ENCODE measurements around the gene TMEM121. TPM values are rescaled to one million over a fixed set of nuclear protein-coding genes. Genes with fewer than 3 reads are reported as not detected.
"Not testable (repeated sequence)": the region's sequence is repeated elsewhere in the genome, so short reads cannot be mapped to it uniquely, and the experiment has no call there.

Gene TMEM121
- total RNA-seq, 1 experiment from 2014 or later, result not detected

GRCh38 chr14:105561345-105561744 lies 35.0 kb downstream of the TMEM121 start:
- H3K27ac Mint-ChIP-seq (ENCODE audit: unreplicated experiment); H3K9me3 Mint-ChIP-seq (ENCODE audit: unreplicated experiment); CTCF ChIA-PET; DNase-seq; intact Hi-C loops (cut with micrococcal nuclease; ENCODE audit: unreplicated experiment); POLR2A ChIA-PET; H3K27me3 ChIP-seq (replicated peaks; ENCODE audit: control insufficient read depth, insufficient read depth, low read length); H3K4me1 Mint-ChIP-seq (ENCODE audit: low read depth, unreplicated experiment); H3K36me3 ChIP-seq (ENCODE audit: control insufficient read depth, insufficient read depth, low read length); H3K4me1 ChIP-seq; H3K36me3 Mint-ChIP-seq (ENCODE audit: insufficient read depth, unreplicated experiment); H3K9me3 ChIP-seq; H3K4me3 Mint-ChIP-seq (ENCODE audit: unreplicated experiment); H3K27me3 Mint-ChIP-seq (ENCODE audit: insufficient read depth, unreplicated experiment); H3K4me3 ChIP-seq (ENCODE audit: low read depth, low read length); BruUV-seq (replicated peaks): not testable (repeated sequence)

- CTCF ChIA-PET, result no interaction called here
- intact Hi-C loops (cut with micrococcal nuclease; ENCODE audit: unreplicated experiment), result no loop called here
These were observed 36.4 kb downstream of the TMEM121 start for GRCh38 chr14:105562713-105563346.

GRCh38 chr14:105563347-105563737 lies 37.0 kb downstream of the TMEM121 start:
- Mint-ChIP-seq H3K4me3 (ENCODE audit: unreplicated experiment) (no peak overlapping the region), H3K4me1 (ENCODE audit: low read depth, unreplicated experiment) (no peaks in the 10 kb centered on the region), H3K27me3 (ENCODE audit: insufficient read depth, unreplicated experiment) (no peaks in the 10 kb centered on the region), H3K27ac (ENCODE audit: unreplicated experiment) (no peak overlapping the region), H3K36me3 (ENCODE audit: insufficient read depth, unreplicated experiment) (no peaks in the 10 kb centered on the region), H3K9me3 (ENCODE audit: unreplicated experiment) (peaks cover 8% of the 10 kb centered on the region)
- POLR2A ChIA-PET, result no interaction called here
- no TSS peak for BruUV-seq (replicated peaks)
- no peak for DNase-seq
- H3K4me1 ChIP-seq, result no peaks in the 10 kb centered on the region
- H3K9me3 ChIP-seq, result no peaks in the 10 kb centered on the region
- H3K4me3 ChIP-seq (ENCODE audit: low read depth, low read length), result no peak overlapping the region
- CTCF ChIA-PET, result no interaction called here
- H3K27me3 ChIP-seq (replicated peaks; ENCODE audit: control insufficient read depth, insufficient read depth, low read length), result no peaks in the 10 kb centered on the region
- no peak for TF ChIP-seq CTCF (IDR thresholded peaks at IDR 0.05; ENCODE audit: insufficient read depth in 1 of 2, low read depth in 1 of 2, low read length in 1 of 2, severe bottlenecking in 1 of 2, unreplicated experiment in 1 of 2)
- no peaks in the 10 kb centered on the region for H3K36me3 ChIP-seq (ENCODE audit: control insufficient read depth, insufficient read depth, low read length)
- intact Hi-C loops (cut with micrococcal nuclease; ENCODE audit: unreplicated experiment), result no loop called here

More at GRCh38 chr14:105562713-105563346, 36.4 kb downstream of the TMEM121 start:
- Histone ChIP-seq H3K4me3 (ENCODE audit: low read depth, low read length) (no peak overlapping the region), H3K9me3 (no peaks in the 10 kb centered on the region), H3K27me3 (replicated peaks; ENCODE audit: control insufficient read depth, insufficient read depth, low read length) (no peaks in the 10 kb centered on the region), H3K4me1 (no peaks in the 10 kb centered on the region), H3K36me3 (ENCODE audit: control insufficient read depth, insufficient read depth, low read length) (no peaks in the 10 kb centered on the region)
- BruUV-seq (replicated peaks), result no TSS peak
- no peaks in the 10 kb centered on the region for H3K27me3 Mint-ChIP-seq (ENCODE audit: insufficient read depth, unreplicated experiment)
- POLR2A ChIA-PET, result no interaction called here
- TF ChIP-seq CTCF (IDR thresholded peaks at IDR 0.05; ENCODE audit: insufficient read depth in 1 of 2, low read depth in 1 of 2, low read length in 1 of 2, severe bottlenecking in 1 of 2, unreplicated experiment in 1 of 2), result no peak
- H3K4me3 Mint-ChIP-seq (ENCODE audit: unreplicated experiment), result no peak overlapping the region
- H3K27ac Mint-ChIP-seq (ENCODE audit: unreplicated experiment), result no peak overlapping the region
- no peaks in the 10 kb centered on the region for H3K4me1 Mint-ChIP-seq (ENCODE audit: low read depth, unreplicated experiment)
- H3K9me3 Mint-ChIP-seq (ENCODE audit: unreplicated experiment), result peaks cover 8% of the 10 kb centered on the region
- no peak for DNase-seq
- H3K36me3 Mint-ChIP-seq (ENCODE audit: insufficient read depth, unreplicated experiment), result no peaks in the 10 kb centered on the region

- H3K27me3 ChIP-seq (replicated peaks; ENCODE audit: control insufficient read depth, insufficient read depth, low read length); POLR2A ChIA-PET; H3K4me3 Mint-ChIP-seq (ENCODE audit: unreplicated experiment): not testable (repeated sequence)
These were observed 38.2 kb downstream of the TMEM121 start for GRCh38 chr14:105564536-105564935.

GRCh38 chr14:105565185-105565919 lies 39.0 kb downstream of the TMEM121 start:
- H3K27me3 ChIP-seq (replicated peaks; ENCODE audit: control insufficient read depth, insufficient read depth, low read length); intact Hi-C loops (cut with micrococcal nuclease; ENCODE audit: unreplicated experiment); H3K4me3 Mint-ChIP-seq (ENCODE audit: unreplicated experiment); H3K36me3 ChIP-seq (ENCODE audit: control insufficient read depth, insufficient read depth, low read length); H3K4me1 Mint-ChIP-seq (ENCODE audit: low read depth, unreplicated experiment); BruUV-seq (replicated peaks); DNase-seq; H3K9me3 ChIP-seq; POLR2A ChIA-PET; CTCF ChIA-PET; H3K4me3 ChIP-seq (ENCODE audit: low read depth, low read length); H3K27me3 Mint-ChIP-seq (ENCODE audit: insufficient read depth, unreplicated experiment); H3K4me1 ChIP-seq; H3K36me3 Mint-ChIP-seq (ENCODE audit: insufficient read depth, unreplicated experiment); H3K27ac Mint-ChIP-seq (ENCODE audit: unreplicated experiment): not testable (repeated sequence)
- peaks cover 27% of the 10 kb centered on the region for H3K9me3 Mint-ChIP-seq (ENCODE audit: unreplicated experiment)

More at GRCh38 chr14:105564536-105564935, 38.2 kb downstream of the TMEM121 start:
- H3K4me1 ChIP-seq; BruUV-seq (replicated peaks); H3K4me1 Mint-ChIP-seq (ENCODE audit: low read depth, unreplicated experiment); H3K27me3 Mint-ChIP-seq (ENCODE audit: insufficient read depth, unreplicated experiment); intact Hi-C loops (cut with micrococcal nuclease; ENCODE audit: unreplicated experiment); H3K36me3 ChIP-seq (ENCODE audit: control insufficient read depth, insufficient read depth, low read length); H3K4me3 ChIP-seq (ENCODE audit: low read depth, low read length); H3K9me3 ChIP-seq; H3K27ac Mint-ChIP-seq (ENCODE audit: unreplicated experiment); DNase-seq; H3K36me3 Mint-ChIP-seq (ENCODE audit: insufficient read depth, unreplicated experiment); CTCF ChIA-PET: not testable (repeated sequence)
- peaks cover 19% of the 10 kb centered on the region for H3K9me3 Mint-ChIP-seq (ENCODE audit: unreplicated experiment)
